ENCODE results near the gene HHATL.

The HHATL gene, protein sequence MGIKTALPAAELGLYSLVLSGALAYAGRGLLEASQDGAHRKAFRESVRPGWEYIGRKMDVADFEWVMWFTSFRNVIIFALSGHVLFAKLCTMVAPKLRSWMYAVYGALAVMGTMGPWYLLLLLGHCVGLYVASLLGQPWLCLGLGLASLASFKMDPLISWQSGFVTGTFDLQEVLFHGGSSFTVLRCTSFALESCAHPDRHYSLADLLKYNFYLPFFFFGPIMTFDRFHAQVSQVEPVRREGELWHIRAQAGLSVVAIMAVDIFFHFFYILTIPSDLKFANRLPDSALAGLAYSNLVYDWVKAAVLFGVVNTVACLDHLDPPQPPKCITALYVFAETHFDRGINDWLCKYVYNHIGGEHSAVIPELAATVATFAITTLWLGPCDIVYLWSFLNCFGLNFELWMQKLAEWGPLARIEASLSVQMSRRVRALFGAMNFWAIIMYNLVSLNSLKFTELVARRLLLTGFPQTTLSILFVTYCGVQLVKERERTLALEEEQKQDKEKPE

DNA sequence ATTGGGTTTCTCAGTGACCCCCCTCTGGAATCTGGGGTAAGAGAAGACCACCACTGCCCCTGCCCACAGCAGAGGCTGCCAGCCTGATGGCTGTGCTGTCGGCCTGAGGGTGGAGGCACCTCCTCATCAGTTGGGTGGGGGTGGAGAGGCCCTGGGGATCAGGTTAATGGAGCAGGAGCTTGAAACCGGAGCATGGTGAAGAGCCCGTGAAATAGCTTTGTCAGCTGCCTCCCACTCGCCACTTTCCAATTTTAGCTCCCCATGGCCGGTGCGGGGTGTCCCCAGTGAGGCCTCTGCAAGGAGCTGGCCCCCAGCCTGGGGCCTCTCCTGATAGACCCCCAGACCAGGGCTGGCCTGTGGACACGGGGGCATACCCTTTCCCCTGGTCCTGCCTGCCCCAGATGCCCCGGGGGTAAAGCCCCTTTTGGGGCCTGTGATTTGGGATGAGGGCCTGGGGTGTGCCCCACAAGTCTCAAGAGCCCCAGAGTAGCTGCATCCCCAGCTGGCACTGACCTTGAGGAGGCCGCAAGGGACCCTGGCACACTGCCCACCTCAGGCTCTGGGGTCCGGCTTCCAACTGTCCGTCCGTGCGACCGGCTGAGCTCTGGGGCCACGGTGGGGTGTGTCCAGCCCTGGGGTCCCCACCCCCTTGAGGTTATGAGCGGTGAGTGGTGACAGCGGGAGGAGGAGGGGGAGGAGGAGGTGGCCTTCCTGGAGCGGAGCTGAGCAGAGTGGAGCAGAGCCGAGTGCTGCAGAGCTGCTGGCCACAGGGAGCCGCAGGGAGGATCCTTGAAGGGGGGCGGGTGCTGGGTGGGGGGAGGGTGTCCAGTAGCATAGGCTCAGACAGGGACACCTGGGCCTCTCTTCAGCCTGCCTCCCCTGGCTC is at the start of gene HHATL:
Gene HHATL, minus strand, starts transcription at position 733 of the 886 bp plus-strand sequence. CDS start 1,972 bp downstream, outside the sequence.
- DNase-seq = no peak

DNA sequence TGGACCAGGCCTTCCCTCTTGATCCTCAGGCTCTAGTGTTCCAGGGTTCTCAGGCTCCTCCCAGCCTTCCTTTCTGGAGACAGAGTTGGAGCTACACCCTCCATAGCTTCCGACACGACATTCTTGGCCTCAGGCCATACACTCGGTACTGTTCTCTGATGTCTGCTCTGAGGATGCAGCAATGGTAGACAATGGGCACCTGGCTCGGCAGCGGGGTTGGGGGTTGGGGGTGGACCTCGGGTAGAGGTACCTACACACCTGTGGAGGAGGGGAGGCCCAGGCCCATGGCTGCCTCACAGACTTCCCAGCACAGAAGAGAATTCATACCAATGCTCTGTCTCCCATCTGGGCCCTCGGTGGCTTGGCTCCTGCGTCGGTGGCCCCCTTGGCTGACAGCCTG is 49.0 kb upstream of the HHATL start:
- no peak for DNase-seq

DNA sequence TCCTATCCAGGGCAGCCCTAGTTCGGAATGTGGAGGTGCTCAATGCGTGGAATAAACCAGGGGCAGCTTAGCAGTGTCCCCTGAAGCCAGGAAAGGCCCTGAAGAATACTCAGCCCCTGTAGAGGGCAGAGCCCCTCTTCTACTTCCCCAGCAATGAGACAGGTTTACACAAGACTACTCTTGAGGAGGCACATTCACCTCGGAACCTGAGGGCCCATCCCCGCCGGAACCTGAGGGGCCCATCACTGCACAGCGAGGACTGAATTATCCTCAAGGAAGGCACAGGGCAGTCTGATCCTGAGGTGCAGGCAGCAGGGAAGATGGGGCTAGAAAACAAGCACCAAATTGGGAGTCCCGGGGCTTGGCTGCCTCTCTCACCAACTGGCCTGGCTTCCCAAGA is 48.2 kb upstream of the HHATL start:
- DNase-seq = no peak

DNA sequence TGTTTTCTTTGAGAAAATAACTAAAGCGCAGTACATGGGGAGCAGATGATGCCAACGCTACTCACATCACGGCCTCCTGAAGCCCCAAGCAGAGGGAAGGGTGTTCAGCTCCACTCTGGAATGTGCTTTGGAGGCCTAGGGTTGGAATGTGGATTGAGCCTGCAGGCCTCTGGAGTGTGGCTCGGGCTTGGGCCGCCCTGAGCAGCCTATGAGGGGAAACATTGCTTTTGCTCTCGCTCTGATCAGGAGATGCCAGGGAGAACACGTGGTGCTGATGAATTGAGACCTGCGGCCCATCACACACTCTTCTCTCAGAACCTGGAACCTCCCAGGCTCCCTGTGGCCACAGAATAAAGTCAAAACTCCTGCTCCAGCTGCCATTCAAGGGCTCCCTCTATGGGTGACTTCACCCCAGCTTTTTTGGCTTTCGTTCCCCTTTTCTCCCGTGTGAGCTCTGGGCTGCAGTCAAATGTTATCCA is 47.2 kb upstream of the HHATL start:
- DNase-seq = no peak

DNA sequence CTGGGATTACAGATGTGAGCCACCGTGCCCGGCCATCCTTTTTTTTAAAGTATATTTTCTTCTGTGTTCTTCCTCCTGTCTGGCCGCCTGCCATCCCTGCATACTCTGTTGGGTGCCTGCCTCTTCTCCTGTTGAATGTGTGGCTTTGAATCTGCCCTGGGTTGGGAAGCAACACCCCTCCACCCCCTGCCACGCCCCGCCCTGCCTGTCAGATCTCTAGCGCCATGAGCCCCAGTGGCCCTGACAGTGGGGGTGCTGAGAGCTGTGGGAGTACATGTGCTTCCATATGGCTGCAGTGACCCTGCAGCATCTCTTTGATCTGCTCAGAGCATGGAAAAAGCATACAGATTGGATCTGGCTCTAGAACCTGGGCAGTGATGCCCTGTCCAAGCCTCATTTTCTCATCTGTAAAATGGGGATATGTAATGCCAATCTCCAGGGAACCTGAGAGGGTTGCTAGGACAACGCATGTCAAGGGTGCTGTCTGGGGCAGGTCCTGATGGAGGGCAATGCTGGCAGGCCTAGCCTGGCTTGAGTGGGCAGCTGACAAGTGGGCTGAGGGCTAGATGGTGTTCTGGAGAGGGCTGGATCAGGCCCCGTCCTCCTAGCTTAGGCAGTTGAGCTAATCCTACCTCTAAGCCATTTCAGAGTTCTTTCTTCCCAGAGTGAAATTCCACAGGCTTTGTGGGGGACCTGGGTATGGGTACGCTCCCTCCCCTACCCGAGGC is 46.6 kb upstream of the HHATL start:
- DNase-seq = no peak

DNA sequence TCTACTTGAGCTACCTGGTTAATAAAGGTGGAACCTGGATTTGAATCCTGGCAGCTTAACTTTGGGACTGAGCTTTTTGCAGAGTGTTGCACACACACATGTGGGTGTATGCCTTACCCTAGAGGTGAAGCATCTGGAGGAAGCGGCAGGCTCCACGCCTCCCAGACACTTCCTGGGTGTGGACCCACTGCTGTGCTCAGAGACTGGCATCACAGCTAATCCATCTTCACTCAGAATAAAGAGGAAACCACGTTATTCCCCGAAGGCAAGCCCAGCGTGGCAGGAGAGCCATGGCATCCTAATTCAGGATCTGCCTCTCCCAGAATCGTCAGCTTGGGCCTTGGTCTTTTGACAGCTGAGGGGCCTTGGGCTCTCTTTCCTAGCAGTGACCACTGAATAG is 45.0 kb upstream of the HHATL start:
- DNase-seq = no peak

DNA sequence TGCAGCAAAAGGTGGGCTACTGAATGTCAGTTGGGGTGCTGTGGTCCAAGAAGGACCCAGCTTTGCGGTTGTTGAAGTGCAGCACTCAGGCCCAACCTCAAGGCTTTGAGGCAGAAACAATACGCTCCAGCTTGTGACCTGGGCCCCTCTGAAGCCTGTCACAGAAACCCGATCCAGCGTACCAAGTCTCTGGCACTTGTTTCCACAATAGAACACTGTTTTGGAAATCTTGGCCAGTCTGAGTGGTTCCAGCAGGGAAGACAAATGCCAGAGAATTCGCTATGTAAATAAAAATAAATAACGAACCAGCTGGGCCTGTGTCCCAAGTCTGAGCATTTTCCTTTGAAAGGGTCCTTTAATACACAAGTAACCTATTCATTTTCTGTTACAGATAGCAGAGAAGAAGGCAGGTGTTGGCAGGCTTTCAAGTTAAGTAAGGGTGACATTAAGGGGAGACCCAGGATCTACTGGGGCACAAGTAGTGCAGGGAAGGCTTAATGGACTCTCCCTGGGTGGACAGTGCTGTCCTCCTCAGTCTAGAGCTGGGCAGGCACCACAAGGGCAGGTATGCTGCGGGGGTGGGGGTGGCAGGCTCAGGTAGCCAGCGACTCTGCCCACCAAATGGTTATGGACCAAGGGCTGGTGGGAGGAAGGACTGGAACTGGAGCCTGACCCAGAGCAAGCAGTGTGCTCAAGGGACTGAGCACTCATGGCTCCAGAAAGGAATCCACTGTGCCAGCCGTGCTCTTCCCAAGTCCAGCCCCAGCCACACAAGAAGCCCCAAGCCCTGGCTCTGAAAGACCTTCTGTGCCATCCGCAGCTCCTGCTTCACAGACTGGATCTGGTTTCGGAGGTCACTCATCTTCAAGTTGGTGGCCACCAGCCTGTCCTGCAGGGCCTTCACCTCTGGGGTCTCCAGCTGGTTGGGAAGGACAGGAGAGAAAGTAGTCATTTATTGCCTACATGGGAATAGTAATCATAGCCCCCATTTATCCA is 44.2 kb upstream of the HHATL start:
- no peak for DNase-seq

DNA sequence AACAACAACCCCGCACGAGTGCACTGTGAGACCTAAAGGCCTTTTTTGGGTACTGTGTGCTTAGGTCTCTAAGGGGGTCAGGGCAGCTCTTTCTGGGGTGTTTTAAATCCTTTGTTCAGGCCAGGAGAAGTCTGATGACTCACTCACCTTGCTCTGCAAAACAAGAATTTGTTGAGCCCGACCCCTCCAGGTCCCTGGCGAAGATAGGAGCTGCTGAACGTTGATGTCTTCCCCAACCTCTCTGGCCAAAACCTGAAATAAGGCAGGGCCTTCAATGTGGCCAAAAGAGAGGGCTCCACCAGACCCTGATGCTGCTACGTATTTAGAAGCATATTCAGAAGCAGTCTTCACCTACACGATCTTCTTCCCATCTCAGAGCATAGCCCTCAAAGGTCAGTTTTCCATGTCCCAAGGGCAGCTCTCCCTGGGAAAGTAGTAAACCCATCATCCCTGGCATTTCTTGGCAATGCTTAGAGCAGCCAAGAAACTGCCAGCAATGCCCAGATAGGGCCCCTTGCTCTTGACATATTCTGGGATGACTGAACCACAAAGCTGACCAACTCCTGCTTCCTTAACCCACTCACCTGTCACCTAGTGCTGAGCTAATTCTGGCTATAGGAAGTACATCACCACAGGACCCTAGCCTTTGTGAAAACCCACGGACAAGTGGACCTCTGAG is 43.3 kb upstream of the HHATL start:
- DNase-seq = no peak

DNA sequence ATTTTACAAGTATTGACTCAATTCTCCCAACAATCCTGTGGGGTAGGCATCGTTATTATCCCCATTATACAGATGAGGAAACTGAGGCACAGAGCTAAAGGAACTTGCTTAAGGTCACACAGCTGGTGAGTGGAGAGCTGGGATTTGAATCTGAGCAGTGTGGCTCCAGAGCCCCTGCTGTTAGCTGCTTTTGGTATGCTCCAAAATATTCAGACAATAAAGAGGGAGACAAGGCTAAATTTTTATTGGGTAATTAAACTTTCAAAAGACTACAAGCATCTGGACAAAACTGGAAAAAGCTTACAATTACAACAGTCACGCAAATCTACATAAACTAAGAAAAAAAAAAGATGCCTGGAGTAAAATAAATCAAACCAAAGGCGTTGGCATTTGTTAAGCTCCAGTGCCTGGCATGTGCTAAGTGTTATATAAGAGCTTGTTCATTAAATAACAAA is 42.7 kb upstream of the HHATL start:
- no peak for DNase-seq

DNA sequence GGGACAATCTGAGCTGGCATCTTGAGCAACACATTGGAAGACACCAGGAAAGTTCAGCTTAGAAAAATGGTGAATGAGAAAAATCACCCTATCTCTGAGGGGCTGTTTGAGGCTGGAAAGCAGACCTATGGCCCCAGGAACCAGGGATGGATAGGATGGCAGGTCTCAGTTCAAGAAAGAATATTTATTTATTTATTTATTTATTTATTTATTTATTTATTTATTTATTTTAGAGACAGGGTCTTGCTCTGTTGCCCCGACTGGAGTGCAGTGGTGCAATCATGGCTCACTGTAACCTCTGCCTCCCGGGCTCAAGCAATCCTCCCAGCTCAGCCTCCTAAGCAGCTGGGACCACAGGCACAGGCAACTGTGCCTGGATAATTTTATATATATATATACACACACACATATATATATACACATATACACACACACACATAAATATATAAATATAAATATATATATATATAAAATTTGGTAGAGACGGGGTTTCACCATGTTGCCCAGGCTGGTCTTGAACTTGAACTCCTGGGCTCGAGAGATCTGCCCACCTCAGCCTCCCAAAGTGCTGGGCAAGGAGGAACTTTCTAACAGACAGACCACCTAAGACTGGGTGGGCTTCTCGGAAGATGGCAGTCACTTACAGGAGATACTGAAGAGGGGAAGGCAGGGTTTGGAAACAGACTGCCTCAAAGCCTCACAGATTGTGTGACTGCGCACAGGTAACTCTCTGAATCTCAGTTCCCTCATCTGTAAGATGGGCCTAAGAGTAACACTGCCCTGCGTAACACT is 40.8 kb upstream of the HHATL start:
- DNase-seq = no peak

DNA sequence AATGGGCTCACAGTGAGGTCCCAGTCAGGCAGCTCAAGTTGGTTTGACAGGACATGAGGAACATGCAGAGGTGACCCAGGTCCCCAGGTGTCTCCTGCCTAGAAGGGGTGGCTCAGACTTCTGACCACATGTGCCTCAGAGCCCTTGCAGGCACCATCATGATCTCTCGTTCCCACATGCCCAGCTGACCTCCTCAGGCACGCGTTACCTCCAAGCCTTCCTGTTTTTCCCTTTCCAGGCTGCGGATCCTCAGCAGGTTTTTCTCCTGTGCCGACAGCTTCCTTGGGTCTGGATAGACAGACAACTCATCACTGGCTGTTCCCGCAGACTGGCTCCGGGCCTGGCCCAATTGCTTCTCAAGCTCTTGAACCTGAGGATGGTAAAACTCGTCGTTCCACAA is 40.1 kb upstream of the HHATL start:
- DNase-seq = no peak

DNA sequence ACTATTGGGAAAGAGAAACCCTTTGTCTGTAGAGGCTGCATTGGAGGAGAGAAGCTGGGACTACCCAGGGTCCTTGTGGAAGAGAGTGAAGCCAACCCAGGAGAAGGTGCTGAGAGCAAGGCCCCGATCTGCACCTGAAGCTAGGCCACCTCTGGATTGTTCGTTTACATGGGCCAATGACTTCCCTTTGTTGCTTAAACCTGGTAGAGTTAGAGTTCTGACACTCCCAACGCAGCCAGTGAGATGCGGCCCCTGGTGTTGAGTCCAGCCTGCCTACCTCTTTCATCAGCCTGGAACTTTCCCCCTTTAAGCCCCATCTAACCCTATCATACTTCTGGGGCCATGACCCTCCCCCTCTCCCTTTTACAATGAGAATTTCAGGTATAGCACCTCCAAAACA is 39.7 kb upstream of the HHATL start:
- DNase-seq = no peak

DNA sequence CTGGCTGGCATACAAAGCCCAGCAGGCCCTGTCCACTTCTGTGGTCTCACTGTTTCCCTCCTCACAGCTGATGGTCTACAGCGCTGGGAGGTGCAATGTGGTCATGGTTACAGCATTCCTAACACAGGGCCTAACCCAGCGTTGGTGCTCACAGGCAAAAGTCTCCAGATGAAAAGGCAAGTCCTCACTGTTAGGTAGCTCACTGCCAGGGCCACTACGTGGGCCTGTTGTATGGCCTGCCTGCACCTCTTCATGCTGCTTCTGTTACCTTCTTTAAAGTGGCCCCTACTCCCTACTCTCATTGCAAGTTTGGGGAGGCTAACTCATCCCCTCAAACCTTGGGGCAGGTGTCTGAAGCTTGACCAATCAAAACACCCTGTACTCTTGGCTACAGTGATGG is 39.2 kb upstream of the HHATL start:
- DNase-seq = no peak

DNA sequence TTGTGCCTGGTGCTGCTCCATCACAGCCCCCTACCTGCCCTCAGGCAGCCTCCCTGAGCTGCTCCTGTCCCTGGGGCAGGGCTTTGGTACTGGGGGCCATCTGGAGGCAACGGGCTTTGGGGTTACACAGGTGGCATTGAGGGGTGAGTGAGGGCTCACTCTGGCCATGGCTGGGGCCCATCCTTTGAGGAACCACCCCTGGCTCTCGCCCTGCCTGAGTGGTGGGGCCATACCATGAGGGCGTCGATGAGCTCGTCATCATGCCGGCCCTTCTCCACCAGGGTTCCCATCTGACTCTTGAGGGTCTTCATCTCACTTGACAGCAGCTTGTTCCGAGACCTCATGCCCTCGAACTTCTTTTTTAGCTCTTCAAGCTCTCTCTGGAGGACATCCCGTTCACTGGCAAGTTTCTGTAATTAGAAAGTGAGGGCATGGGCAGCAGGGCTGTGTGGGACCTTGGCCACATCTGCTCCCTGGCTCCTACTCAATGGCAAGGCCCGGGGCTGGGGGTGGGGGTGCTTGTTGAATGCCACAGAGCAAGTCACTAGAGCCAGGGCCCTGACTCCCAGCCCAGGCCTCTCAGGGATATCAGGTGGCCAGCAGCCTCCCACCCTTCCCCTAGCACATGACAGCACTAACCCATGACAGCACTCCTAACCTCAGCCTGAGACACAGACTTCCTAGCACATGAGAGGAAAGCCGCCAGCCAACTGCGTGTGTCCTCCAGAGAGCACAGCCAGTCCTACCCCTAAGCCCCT is 37.0 kb upstream of the HHATL start:
- no peak for DNase-seq

DNA sequence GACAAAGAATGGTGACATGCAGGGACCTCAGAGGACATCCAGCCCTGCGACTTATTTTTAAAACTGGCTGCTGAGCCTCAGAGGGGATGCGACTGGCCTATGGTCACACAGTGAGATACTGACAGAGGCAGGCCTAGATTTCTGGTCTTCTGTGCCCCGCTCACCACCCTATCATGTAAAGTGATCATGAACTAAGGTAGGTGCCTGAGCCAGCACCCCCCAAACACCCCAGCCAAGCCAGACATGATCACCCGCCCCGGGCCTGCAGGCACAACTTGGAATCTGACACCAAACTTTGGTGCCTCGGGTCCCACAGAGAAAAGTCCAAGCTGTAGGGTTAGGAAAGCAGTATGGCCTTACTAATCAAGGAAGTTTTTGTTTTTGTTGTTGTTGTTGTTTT is 33.9 kb upstream of the HHATL start:
- no peak for DNase-seq

DNA sequence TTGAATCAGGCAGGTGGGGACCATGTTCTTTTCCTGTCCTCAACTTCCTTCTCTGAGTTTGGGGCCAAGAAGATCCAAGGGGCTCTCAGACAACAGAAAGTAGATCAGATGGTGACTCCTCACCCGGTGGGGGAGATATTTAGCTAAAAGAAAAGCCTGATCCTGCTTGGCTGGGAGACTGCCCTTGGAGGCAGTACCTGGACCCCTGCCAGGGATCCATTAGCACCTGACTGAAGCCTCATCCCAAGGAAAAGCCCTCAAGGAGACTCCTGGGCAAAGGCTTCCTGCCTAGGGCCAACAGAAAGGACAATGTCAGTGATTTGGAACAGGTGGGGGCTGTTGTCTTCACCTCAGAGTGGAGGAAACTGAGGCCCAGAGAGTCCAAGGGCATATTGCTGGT is 33.5 kb upstream of the HHATL start:
- no peak for DNase-seq

DNA sequence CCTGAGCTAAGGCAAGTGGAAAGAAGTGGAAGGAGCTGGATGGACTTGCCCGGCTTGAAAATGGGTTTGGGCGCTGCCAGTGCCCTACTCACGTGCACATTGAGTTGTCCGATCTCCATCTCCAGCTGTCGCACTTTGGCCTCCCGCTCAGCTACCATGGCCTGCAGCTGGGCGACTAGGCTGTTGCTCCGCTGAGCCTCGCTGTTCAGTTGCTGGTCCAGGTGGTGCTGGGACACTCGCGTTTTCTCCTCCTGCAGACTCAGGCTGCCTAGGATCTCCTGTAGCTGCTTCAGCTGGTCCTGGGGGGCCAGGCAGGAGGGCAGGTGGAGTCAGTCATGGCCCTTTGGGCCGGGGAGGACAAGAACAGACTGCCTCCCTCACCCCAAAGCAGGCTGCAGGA is 33.0 kb upstream of the HHATL start:
- no peak for DNase-seq

DNA sequence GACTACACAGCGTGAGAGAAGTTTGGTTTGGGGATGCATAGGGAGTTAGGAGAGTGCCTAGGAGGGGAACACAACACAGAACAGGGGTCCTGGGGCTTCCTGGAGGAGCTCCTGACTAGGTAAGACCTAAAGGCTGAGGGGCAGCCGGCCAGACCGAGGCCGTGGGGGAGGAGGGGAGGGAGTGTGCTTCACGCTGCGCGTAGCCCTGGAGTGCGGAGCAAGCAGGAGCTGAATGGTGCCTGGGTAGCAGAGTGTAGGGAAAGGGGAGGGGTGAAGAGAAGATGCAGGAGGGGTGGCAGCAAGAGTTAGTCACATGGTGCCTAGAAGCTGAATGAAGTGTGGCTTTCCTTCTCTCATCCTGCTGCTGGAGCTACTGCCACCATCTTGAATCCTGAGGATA is 32.4 kb upstream of the HHATL start:
- no peak for DNase-seq

DNA sequence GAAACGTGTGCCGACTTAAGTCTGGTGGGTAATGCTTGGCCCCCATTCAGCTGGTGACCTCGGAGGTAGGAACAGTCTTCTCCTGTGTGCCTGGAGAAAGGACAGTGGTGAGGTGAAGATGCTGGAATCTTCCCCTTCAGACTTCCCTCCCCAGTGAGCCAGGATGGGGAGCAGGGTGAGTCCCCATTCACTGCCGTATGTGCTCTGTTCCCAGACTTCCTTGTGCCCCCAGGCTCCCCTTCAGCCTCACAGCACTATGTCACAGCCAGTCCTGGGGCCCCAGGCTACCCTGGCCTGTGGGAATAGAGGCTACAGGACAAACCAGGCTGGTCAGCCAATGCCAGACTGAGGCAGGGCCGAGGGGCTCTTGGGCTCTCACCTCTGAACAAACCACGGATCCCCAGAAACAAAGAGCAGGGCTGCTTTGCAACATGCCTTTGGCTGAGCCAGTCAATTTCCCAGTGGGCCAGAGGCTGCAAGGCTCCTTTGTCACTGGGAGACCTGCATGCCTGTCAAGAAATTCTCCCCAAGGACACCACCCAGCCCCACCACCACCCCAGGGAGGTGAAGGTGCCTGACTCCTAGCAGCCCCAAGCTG is 31.8 kb upstream of the HHATL start:
- no peak for DNase-seq
